K562 (cell line): ENCODE results near the gene CCDC102B. TPM values are rescaled to one million over a fixed set of nuclear protein-coding genes. Genes with fewer than 3 reads are reported as not detected.

ENCODE experiments used
- ATAC-seq: fragments of 200-7000 bp; cut with Tn5 transposase; 3 replicates; pipeline ENCODE4 v1.9.1; 2020; ENCODE audit warnings: moderate library complexity
- BruUV-seq: library from RNA; stranded (reverse); fragments of 400-500 nt; replicated peaks from 2 replicates; lab custom pipeline; 2021; lab: Mats Ljungman, UMichigan
- CTCF ChIA-PET: fragments of 300-600 bp; formaldehyde crosslinking; extraction: SDS; loops from one replicate; lab custom pipeline; 2021; ENCODE audit warnings: low intra/inter-chr PET ratio; lab: Yijun Ruan, JAX
- POLR2A ChIA-PET: fragments of 300-600, 350-650 bp; sonication (Branson Sonifier 250); formaldehyde crosslinking; extraction: SDS; loops from one replicate; lab custom pipeline; 2021; ENCODE audit warnings: antibody characterized with exemption, inconsistent platforms; lab: Yijun Ruan, JAX
- DNase-seq, 4 experiments: peaks; one replicate each; pipeline versions ENCODE4 v3.0.0 to v3.0.0-alpha.2; 2011 to 2018; ENCODE audit warnings: low spot score in 3 of 4, mixed read lengths in 3 of 4; ENCODE audit errors: extremely low read depth in 1 of 4
- FAIRE-seq: peaks from 2 replicates; lab custom pipeline; 2011; peaks lifted over from hg19 to GRCh38; lab: Jason Lieb, UNC
- H2AFZ ChIP-seq: 2 replicates; pipeline ENCODE4 v1.6.0; 2011; ENCODE audit warnings: low read depth, low read length, control low read depth, inconsistent platforms
- H3K27ac ChIP-seq: fragments of 200-600 bp; 3 replicates; pipeline ENCODE4 v1.8.0; 2011; ENCODE audit warnings: low read depth, mild to moderate bottlenecking, control low read depth, inconsistent platforms, low read length, moderate library complexity, mixed read lengths; ENCODE audit errors: extremely low read depth
- H3K27me3 ChIP-seq, 2 experiments: fragments of 300-600 bp in 1 of 2; 2 replicates in 1 of 2; 3 replicates in 1 of 2; pipeline versions ENCODE4 v1.6.0 to v1.8.0; 2011; ENCODE audit warnings: inconsistent platforms in 2 of 2, low read length in 2 of 2, mild to moderate bottlenecking in 1 of 2, mixed read lengths in 1 of 2, moderate library complexity in 1 of 2; ENCODE audit not compliant: control insufficient read depth in 2 of 2, insufficient read depth in 2 of 2
- H3K36me3 ChIP-seq: fragments of 300-600 bp; 3 replicates; pipeline ENCODE4 v1.8.0; 2011; ENCODE audit warnings: mild to moderate bottlenecking, low read length, inconsistent platforms; ENCODE audit not compliant: control insufficient read depth, insufficient read depth
- H3K4me1 ChIP-seq, 2 experiments: fragments of 200-600 bp in 1 of 2; replicated peaks in 1 of 2; 2 replicates in 1 of 2; 3 replicates in 1 of 2; pipeline versions ENCODE4 v1.5.1 to v1.8.0; 2011; ENCODE audit warnings: inconsistent platforms in 2 of 2, low read length in 2 of 2, mild to moderate bottlenecking in 1 of 2, mixed read lengths in 1 of 2, moderate library complexity in 1 of 2; ENCODE audit not compliant: control insufficient read depth in 2 of 2, insufficient read depth in 2 of 2
- H3K4me2 ChIP-seq: 2 replicates; pipeline ENCODE4 v1.6.1; 2011; ENCODE audit warnings: low read length, control low read depth, inconsistent platforms, mixed read lengths; ENCODE audit not compliant: insufficient read depth
- H3K4me3 ChIP-seq: fragments of 200-600 bp; sonication (generic), shearing (Covaris generic); 2 replicates; pipeline ENCODE4 v1.5.1; 2016; ENCODE audit warnings: control low read depth, inconsistent platforms
- H3K79me2 ChIP-seq: fragments of 200-600 bp; 3 replicates; pipeline ENCODE4 v1.8.0; 2011; ENCODE audit warnings: low read length, inconsistent platforms; ENCODE audit not compliant: control insufficient read depth, insufficient read depth
- H3K9ac ChIP-seq, 2 experiments: 2 replicates each; pipeline versions ENCODE4 v1.6.0 to v1.6.1; 2011; ENCODE audit warnings: low read depth in 2 of 2, low read length in 2 of 2, control low read depth in 1 of 2, inconsistent platforms in 1 of 2, mild to moderate bottlenecking in 1 of 2, mixed read lengths in 1 of 2; ENCODE audit not compliant: insufficient read depth in 1 of 2
- H3K9me1 ChIP-seq: one replicate; pipeline ENCODE4 v1.6.0; 2011; ENCODE audit warnings: inconsistent platforms, mild to moderate bottlenecking, low read length, moderate library complexity; ENCODE audit not compliant: control insufficient read depth, insufficient read depth
- H3K9me3 ChIP-seq: replicated peaks from 2 replicates; pipeline ENCODE4 v1.5.1; 2011; ENCODE audit warnings: low read depth, low read length, inconsistent platforms; ENCODE audit not compliant: control insufficient read depth, insufficient read depth
- H4K20me1 ChIP-seq: replicated peaks from 2 replicates; pipeline ENCODE4 v1.6.1; 2011; ENCODE audit warnings: low read length, inconsistent platforms, mixed read lengths; ENCODE audit not compliant: control insufficient read depth, insufficient read depth
- ADNP ChIP-seq: fragments of 200-800 bp; sonication (Bioruptor generic); IDR thresholded peaks from 2 replicates; pipeline ENCODE4 v1.6.1; 2016; ENCODE audit warnings: missing genetic modification characterization, missing compliant biosample characterization
- ASH1L ChIP-seq: fragments of 450-650 bp; IDR thresholded peaks from 2 replicates; pipeline ENCODE4 v1.6.1; 2018; ENCODE audit warnings: borderline replicate concordance, mild to moderate bottlenecking, low read depth; ENCODE audit not compliant: partially characterized antibody
- DLX4 ChIP-seq: fragments of 250-450 bp; sonication (Bioruptor Pico); IDR thresholded peaks from 2 replicates; pipeline ENCODE4 v1.6.1; 2021; ENCODE audit warnings: mild to moderate bottlenecking
- ILK ChIP-seq: fragments of 450-650 bp; IDR thresholded peaks from 2 replicates; pipeline ENCODE4 v1.6.1; 2016; ENCODE audit warnings: missing genetic modification characterization, low read depth, mild to moderate bottlenecking, missing compliant biosample characterization, moderate library complexity, borderline replicate concordance
- KAT2B ChIP-seq: IDR thresholded peaks from one replicate; pipeline ENCODE4 v1.6.1; 2012; ENCODE audit warnings: low read depth, mild to moderate bottlenecking, control low read depth, inconsistent platforms, low read length, moderate library complexity
- KLF13 ChIP-seq: fragments of 450-650 bp; IDR thresholded peaks from 2 replicates; pipeline ENCODE4 v1.6.1; 2016; ENCODE audit warnings: missing genetic modification characterization, low read depth, mild to moderate bottlenecking, missing compliant biosample characterization, moderate library complexity, borderline replicate concordance
- MYNN ChIP-seq, 2 experiments: sonication (generic); formaldehyde crosslinking in 1 of 2; IDR thresholded peaks; 2 replicates each; pipeline versions ENCODE4 v1.5.0 to v1.6.1; 2016 to 2020; ENCODE audit warnings: antibody characterized with exemption in 1 of 2, missing genetic modification reagents in 1 of 2
- NONO ChIP-seq, 2 experiments: fragments of 200-400 bp in 1 of 2; fragments of 450-650 bp in 1 of 2; formaldehyde crosslinking in 1 of 2; IDR thresholded peaks; 2 replicates each; pipeline ENCODE4 v1.6.1; 2017; ENCODE audit warnings: low read depth in 2 of 2, mild to moderate bottlenecking in 2 of 2, moderate library complexity in 2 of 2, low read length in 1 of 2
- NR4A1 ChIP-seq, 2 experiments: fragments of 250-450 bp in 1 of 2; fragments of 450-650 bp in 1 of 2; sonication (Bioruptor Pico) in 1 of 2; IDR thresholded peaks; 2 replicates each; pipeline versions ENCODE4 v1.4.0 to v1.6.1; 2016 to 2020; ENCODE audit warnings: mild to moderate bottlenecking in 2 of 2, missing compliant biosample characterization in 1 of 2, missing genetic modification characterization in 1 of 2, moderate library complexity in 1 of 2
- PHF8 ChIP-seq: fragments of 200-600 bp; sonication (generic); IDR thresholded peaks from 2 replicates; pipeline ENCODE4 v1.6.1; 2012; ENCODE audit warnings: mixed run types, mild to moderate bottlenecking, inconsistent platforms, low read length, moderate library complexity, borderline replicate concordance
- POLR3A ChIP-seq: IDR thresholded peaks from 2 replicates; pipeline ENCODE4 v1.6.1; 2011; ENCODE audit warnings: borderline replicate concordance, mild to moderate bottlenecking, moderate library complexity; ENCODE audit not compliant: insufficient read length, insufficient read depth; ENCODE audit errors: extremely low read depth
- PYGO2 ChIP-seq: fragments of 450-650 bp; IDR thresholded peaks from 2 replicates; pipeline ENCODE4 v1.6.1; 2016; ENCODE audit warnings: mild to moderate bottlenecking, missing genetic modification characterization, moderate library complexity, missing compliant biosample characterization
- RBM15 ChIP-seq: fragments of 200-400 bp; formaldehyde crosslinking; IDR thresholded peaks from 2 replicates; pipeline ENCODE4 v1.6.1; 2018; ENCODE audit warnings: mild to moderate bottlenecking, low read length, moderate library complexity; ENCODE audit not compliant: insufficient read depth
- SMAD3 ChIP-seq: fragments of 450-650 bp; formaldehyde crosslinking; conservative IDR thresholded peaks from 2 replicates; pipeline ENCODE4 v1.4.0; 2020; ENCODE audit warnings: mild to moderate bottlenecking
- ZNF146 ChIP-seq: IDR thresholded peaks from one replicate; pipeline ENCODE4 v1.6.1; 2018; ENCODE audit warnings: missing compliant biosample characterization; ENCODE audit not compliant: unreplicated experiment
- ZNF324 ChIP-seq: fragments of 250-450 bp; sonication (Bioruptor Pico); IDR thresholded peaks from 2 replicates; pipeline ENCODE4 v1.4.0; 2020; ENCODE audit warnings: mild to moderate bottlenecking
- ZSCAN29 ChIP-seq: fragments of 450-650 bp; IDR thresholded peaks from 2 replicates; pipeline ENCODE4 v1.6.1; 2017
- WGBS: fragments of 100-300 bp; shearing (Covaris generic); methylation state at CpG from one replicate; pipeline ENCODE4 v1.1.6; 2016; ENCODE audit warnings: low coverage, mixed read lengths; ENCODE audit not compliant: insufficient coverage; ENCODE audit errors: missing lambda C conversion rate; 5-methylcytosine and 5-hydroxymethylcytosine counted together
- in situ Hi-C: fragments of 300-500 bp; cut with MboI; formaldehyde crosslinking; loops from 4 replicates; pipeline ENCODE4 v1.15.0; 2018; ENCODE audit warnings: inconsistent platforms, mixed read lengths
- intact Hi-C: fragments of 100-400 bp; cut with micrococcal nuclease; formaldehyde crosslinking; loops from 2 replicates; pipeline ENCODE4 v1.14.2; 2022
- polyA plus RNA-seq, 8 experiments: library from polyadenylated mRNA; depleted of rRNA in 4 of 8; stranded (reverse) in 5 of 8; unstranded in 3 of 8; fragments of >200 nt; fragmentation: Nextera tagmentation in 2 of 8; fragmentation: Illumina TruSeq in 1 of 8; extraction: Ambion mirVana in 2 of 8; extraction: Trizol in 1 of 8; gene quantifications; 2 replicates each; pipeline versions ENCODE4 v1.2.1 to v1.2.3, GENCODE V29; 2011 to 2014; ENCODE audit warnings: inconsistent platforms in 1 of 8, missing spikeins in 1 of 8
- total RNA-seq, 7 experiments: library from RNA; depleted of rRNA in 6 of 7; stranded (reverse); fragments of >200 nt in 6 of 7; fragmentation: Illumina TruSeq in 2 of 7; extraction: Trizol in 2 of 7; gene quantifications; 2 replicates each; pipeline versions ENCODE4 v1.2.1 to v1.2.3, GENCODE V29; 2011 to 2021; ENCODE audit warnings: low replicate concordance in 1 of 7
- TF ChIP-seq, protein P1 (sequence below): sonication (generic); formaldehyde crosslinking; IDR thresholded peaks from 2 replicates; pipeline ENCODE4 v1.8.0; 2022; ENCODE audit warnings: missing genetic modification reagents, mild to moderate bottlenecking, borderline replicate concordance
- TF ChIP-seq, protein P2 (sequence below): fragments of 250-450 bp; sonication (Bioruptor Pico); IDR thresholded peaks from 2 replicates; pipeline ENCODE4 v1.8.0; 2022; ENCODE audit warnings: moderate library complexity, mild to moderate bottlenecking, inconsistent platforms

Gene CCDC102B
- total and polyA plus RNA-seq, 9 of the 15 experiments (the other 6 are each of a cell fraction or from before 2014, with no cell fraction given), result 0.18 to 1.5 (median 0.73) TPM

- TF ChIP-seq PYGO2 (tag) (no peak), MYNN (IDR thresholded peaks at IDR 0.05) (no peak), MYNN (CRISPR knock-in tag; IDR thresholded peaks at IDR 0.05) (no peak), ASH1L (no peak), SMAD3 (no peak), ILK (tag) (no peak)
- TF ChIP-seq, protein P1, sequence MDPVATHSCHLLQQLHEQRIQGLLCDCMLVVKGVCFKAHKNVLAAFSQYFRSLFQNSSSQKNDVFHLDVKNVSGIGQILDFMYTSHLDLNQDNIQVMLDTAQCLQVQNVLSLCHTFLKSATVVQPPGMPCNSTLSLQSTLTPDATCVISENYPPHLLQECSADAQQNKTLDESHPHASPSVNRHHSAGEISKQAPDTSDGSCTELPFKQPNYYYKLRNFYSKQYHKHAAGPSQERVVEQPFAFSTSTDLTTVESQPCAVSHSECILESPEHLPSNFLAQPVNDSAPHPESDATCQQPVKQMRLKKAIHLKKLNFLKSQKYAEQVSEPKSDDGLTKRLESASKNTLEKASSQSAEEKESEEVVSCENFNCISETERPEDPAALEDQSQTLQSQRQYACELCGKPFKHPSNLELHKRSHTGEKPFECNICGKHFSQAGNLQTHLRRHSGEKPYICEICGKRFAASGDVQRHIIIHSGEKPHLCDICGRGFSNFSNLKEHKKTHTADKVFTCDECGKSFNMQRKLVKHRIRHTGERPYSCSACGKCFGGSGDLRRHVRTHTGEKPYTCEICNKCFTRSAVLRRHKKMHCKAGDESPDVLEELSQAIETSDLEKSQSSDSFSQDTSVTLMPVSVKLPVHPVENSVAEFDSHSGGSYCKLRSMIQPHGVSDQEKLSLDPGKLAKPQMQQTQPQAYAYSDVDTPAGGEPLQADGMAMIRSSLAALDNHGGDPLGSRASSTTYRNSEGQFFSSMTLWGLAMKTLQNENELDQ (CRISPR knock-in tag), result no peak
These were observed 31.4 kb upstream of the CCDC102B start (continued) for GRCh38 chr18:68766433-68766832.

DNA sequence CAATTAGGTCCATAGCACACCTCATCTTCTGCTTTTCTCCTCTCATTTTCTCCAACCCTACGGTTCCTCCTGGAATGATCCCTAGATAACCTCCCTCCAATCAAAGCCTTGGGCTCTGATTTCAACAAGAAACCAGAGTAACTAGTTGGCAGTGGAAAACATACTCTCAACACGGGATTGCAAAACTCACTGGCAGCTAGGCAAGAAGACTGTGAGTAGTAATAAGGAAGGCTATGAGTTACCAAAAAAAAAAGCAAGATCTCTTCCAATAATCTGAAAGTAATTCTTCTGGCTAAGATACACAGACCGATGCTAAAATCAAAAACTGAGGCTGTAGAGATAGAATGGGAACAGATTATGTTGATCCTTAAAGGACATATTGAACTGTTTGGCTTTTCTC, 28.4 kb upstream of the CCDC102B start:
- no peak overlapping the region for H3K27ac ChIP-seq
- no TSS peak for BruUV-seq
- DNase-seq (no peak), FAIRE-seq (no peak), ATAC-seq (no peak)
- H3K79me2 ChIP-seq, result no peaks in the 10 kb centered on the region
- no peak overlapping the region for H3K4me3 ChIP-seq
- intact Hi-C loops, result no loop called here
- H2AFZ ChIP-seq, result no peak overlapping the region
- CTCF ChIA-PET, result no interaction called here
- 4% methylated on average over 3 of the region's 3 CpGs for WGBS
- in situ Hi-C loops, result no loop called here
- no peaks in the 10 kb centered on the region for H3K4me1 ChIP-seq
- H3K9ac ChIP-seq, result no peak overlapping the region
- no peaks in the 10 kb centered on the region for H3K36me3 ChIP-seq
- H3K9me3 ChIP-seq, result no peaks in the 10 kb centered on the region
- POLR2A ChIA-PET, result no interaction called here
- no peaks in the 10 kb centered on the region for H4K20me1 ChIP-seq
- no peak overlapping the region for H3K4me2 ChIP-seq
- no peaks in the 10 kb centered on the region for H3K9me1 ChIP-seq
- no peaks in the 10 kb centered on the region for H3K27me3 ChIP-seq
- TF ChIP-seq ZNF324 (CRISPR knock-in tag), result no peak
- no peak for TF ChIP-seq SMAD3
- no peak for TF ChIP-seq ZNF146 (CRISPR knock-in tag)
- TF ChIP-seq PHF8, result no peak
- no peak for TF ChIP-seq POLR3A
- TF ChIP-seq ZSCAN29, result no peak
- no peak for TF ChIP-seq KAT2B
- TF ChIP-seq DLX4 (CRISPR knock-in tag), result no peak
- TF ChIP-seq KLF13 (tag), result no peak
- TF ChIP-seq, protein P2, sequence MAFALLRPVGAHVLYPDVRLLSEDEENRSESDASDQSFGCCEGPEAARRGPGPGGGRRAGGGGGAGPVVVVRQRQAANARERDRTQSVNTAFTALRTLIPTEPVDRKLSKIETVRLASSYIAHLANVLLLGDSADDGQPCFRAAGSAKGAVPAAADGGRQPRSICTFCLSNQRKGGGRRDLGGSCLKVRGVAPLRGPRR (CRISPR knock-in tag), result no peak
- no peak for TF ChIP-seq RBM15
- TF ChIP-seq NR4A1 (CRISPR knock-in tag; IDR thresholded peaks at IDR 0.05), result no peak
- no peak for TF ChIP-seq NR4A1 (tag; IDR thresholded peaks at IDR 0.05)
- TF ChIP-seq ADNP (tag), result no peak
- TF ChIP-seq NONO (IDR thresholded peaks at IDR 0.05; ENCODE audit: low read depth in 2 of 2, low read length in 1 of 2), result no peak
